DOHH2 (cell line): ENCODE results near the gene DMD.

Experiments used
- H3F3A ChIP-seq: fragments of 200-600 bp; sonication (generic), shearing (Covaris generic); 2 replicates; pipeline ENCODE4 v1.6.0; 2016; ENCODE audit warnings: antibody characterized with exemption, mild to moderate bottlenecking; ENCODE audit not compliant: control insufficient read depth, insufficient read depth
- H3K27ac ChIP-seq: fragments of 200-600 bp; sonication (generic); 2 replicates; pipeline ENCODE4 v1.5.1; 2014; ENCODE audit warnings: low read depth, mild to moderate bottlenecking, low read length, moderate library complexity
- H3K27me3 ChIP-seq: fragments of 200-600 bp; sonication (generic); 2 replicates; pipeline ENCODE4 v1.6.1; 2014; ENCODE audit warnings: mild to moderate bottlenecking, low read length, mixed read lengths; ENCODE audit not compliant: control insufficient read depth
- H3K36me3 ChIP-seq: fragments of 200-600 bp; sonication (generic); 2 replicates; pipeline ENCODE4 v1.6.1; 2014; ENCODE audit warnings: mild to moderate bottlenecking, low read length, moderate library complexity, mixed read lengths; ENCODE audit not compliant: control insufficient read depth
- H3K4me1 ChIP-seq: fragments of 200-600 bp; sonication (generic); 2 replicates; pipeline ENCODE4 v1.6.1; 2014; ENCODE audit warnings: mild to moderate bottlenecking, low read length, mixed read lengths; ENCODE audit not compliant: control insufficient read depth
- H3K4me2 ChIP-seq: fragments of 200-600 bp; sonication (generic); 2 replicates; pipeline ENCODE4 v1.6.0; 2014; ENCODE audit warnings: mild to moderate bottlenecking, low read length, moderate library complexity
- H3K4me3 ChIP-seq: fragments of 200-600 bp; sonication (generic); 2 replicates; pipeline ENCODE4 v1.5.1; 2014; ENCODE audit warnings: mild to moderate bottlenecking, low read length, mixed read lengths
- H3K79me2 ChIP-seq: fragments of 200-600 bp; sonication (generic); 2 replicates; pipeline ENCODE4 v1.6.1; 2014; ENCODE audit warnings: mild to moderate bottlenecking, low read length, mixed read lengths; ENCODE audit not compliant: control insufficient read depth
- H3K9me2 ChIP-seq: fragments of 200-600 bp; sonication (generic); replicated peaks from 2 replicates; pipeline ENCODE4 v1.6.1; 2014; ENCODE audit warnings: mild to moderate bottlenecking, low read length, mixed read lengths; ENCODE audit not compliant: control insufficient read depth
- H3K9me3 ChIP-seq: fragments of 200-600 bp; sonication (generic); 2 replicates; pipeline ENCODE4 v1.6.1; 2014; ENCODE audit warnings: antibody characterized with exemption, low read length, mixed read lengths; ENCODE audit not compliant: control insufficient read depth, insufficient read depth
- H4K20me1 ChIP-seq: fragments of 200-600 bp; sonication (generic); 2 replicates; pipeline ENCODE4 v1.6.0; 2014; ENCODE audit warnings: low read depth, mild to moderate bottlenecking, antibody characterized with exemption, low read length, moderate library complexity; ENCODE audit not compliant: control insufficient read depth, insufficient read depth
- CTCF ChIP-seq: fragments of 200-600 bp; sonication (generic); IDR thresholded peaks from one replicate; pipeline ENCODE4 v1.5.1; 2014; ENCODE audit warnings: antibody characterized with exemption, mild to moderate bottlenecking, low read depth, low read length; ENCODE audit not compliant: poor library complexity, severe bottlenecking
- EZH2phosphoT487 ChIP-seq: fragments of 200-600 bp; sonication (generic); IDR thresholded peaks from 2 replicates; pipeline ENCODE4 v1.6.1; 2017; ENCODE audit warnings: borderline replicate concordance, mild to moderate bottlenecking, antibody characterized with exemption, low read length, moderate library complexity, mixed read lengths

The DMD gene

DNA sequence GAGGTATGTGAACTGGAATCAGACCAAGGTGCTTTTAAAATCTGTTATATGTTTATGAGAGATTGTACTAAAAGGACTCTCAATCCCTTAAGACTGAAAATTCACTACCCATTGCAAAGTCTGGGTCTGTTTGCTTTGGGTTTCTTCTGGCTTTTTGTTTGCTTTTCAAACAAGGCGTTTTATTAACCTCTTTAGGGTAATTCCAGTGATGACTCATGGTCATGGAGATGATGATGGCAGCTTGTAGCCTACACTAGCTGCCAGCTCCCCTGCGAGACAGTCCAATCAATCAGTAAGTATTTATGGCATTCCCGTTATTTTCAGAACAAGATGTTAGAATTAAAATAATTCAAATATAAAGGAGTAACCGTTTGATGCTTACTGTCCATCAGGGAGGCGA is 1495.7 kb downstream of the DMD start:
- no peak for TF ChIP-seq CTCF
- no peak for TF ChIP-seq EZH2phosphoT487
- Histone ChIP-seq H3K9me3 (no peaks in the 10 kb centered on the region), H3K4me2 (no peak overlapping the region), H3K4me1 (no peaks in the 10 kb centered on the region), H3K27ac (no peak overlapping the region), H3K4me3 (no peak overlapping the region), H3K36me3 (no peaks in the 10 kb centered on the region), H3K79me2 (no peaks in the 10 kb centered on the region), H4K20me1 (no peaks in the 10 kb centered on the region), H3F3A (no peaks in the 10 kb centered on the region), H3K9me2 (no peaks in the 10 kb centered on the region), H3K27me3 (no peaks in the 10 kb centered on the region)

DNA sequence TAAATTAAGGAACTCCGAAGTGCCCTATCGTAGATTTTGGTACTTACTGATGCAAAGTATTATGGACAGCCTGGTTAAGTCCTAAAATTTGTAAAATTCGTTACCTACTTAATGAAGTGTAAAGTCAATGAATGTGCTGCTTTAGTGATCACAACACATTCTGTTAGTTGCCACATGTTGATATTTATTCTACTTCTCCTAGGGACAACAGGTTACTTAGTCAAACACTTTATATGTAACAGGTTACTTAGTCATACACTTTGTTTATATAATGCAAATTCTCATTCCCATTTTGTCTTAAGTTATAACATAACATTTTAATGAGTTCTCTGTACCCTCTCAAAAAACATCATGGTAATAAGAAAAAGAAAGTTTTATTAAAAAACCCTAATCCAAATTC is 1496.6 kb downstream of the DMD start:
- TF ChIP-seq EZH2phosphoT487 (no peak), CTCF (no peak)
- no peaks in the 10 kb centered on the region for H3K79me2 ChIP-seq

GRCh38 chrX:31713120-31713519 is 1498.2 kb downstream of the DMD start:
- Histone ChIP-seq H4K20me1 (no peaks in the 10 kb centered on the region), H3K79me2 (no peaks in the 10 kb centered on the region), H3K27ac (no peak overlapping the region), H3K9me3 (no peaks in the 10 kb centered on the region), H3K4me2 (no peak overlapping the region), H3K36me3 (no peaks in the 10 kb centered on the region), H3K4me1 (no peaks in the 10 kb centered on the region), H3K27me3 (no peaks in the 10 kb centered on the region), H3F3A (no peaks in the 10 kb centered on the region), H3K9me2 (no peaks in the 10 kb centered on the region), H3K4me3 (no peak overlapping the region)
- TF ChIP-seq EZH2phosphoT487 (no peak), CTCF (no peak)

More for the DNA sequence above, 1496.6 kb downstream of the DMD start:
- Histone ChIP-seq H3K27ac (no peak overlapping the region), H3K36me3 (no peaks in the 10 kb centered on the region), H3K9me3 (no peaks in the 10 kb centered on the region), H4K20me1 (no peaks in the 10 kb centered on the region), H3K4me3 (no peak overlapping the region), H3F3A (no peaks in the 10 kb centered on the region), H3K9me2 (no peaks in the 10 kb centered on the region), H3K4me1 (no peaks in the 10 kb centered on the region), H3K27me3 (no peaks in the 10 kb centered on the region), H3K4me2 (no peak overlapping the region)

DNA sequence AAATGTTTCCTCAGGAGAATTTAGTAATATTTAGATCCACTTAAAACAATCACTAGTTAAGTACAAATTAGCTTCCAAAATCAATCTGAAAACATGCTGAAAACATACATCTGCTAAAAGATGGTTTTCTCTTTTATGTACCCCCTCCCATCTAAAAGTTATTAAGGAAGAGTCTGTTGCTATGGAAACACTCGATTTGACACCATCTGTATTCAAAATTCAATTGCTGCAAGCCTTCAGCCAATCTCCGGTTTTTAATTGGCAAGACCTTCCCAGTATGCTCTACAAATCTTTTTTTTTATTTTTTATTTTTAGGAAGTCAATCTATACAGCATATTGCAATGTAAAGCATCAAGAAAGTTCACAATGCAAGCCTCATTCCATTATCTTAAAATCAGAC is 1500.2 kb downstream of the DMD start:
- Histone ChIP-seq H3K27ac (no peak overlapping the region), H3K79me2 (no peaks in the 10 kb centered on the region)

More for the DNA sequence above, 1500.2 kb downstream of the DMD start:
- Histone ChIP-seq H3K9me3 (no peaks in the 10 kb centered on the region), H3F3A (no peaks in the 10 kb centered on the region), H3K4me2 (no peak overlapping the region), H3K4me1 (no peaks in the 10 kb centered on the region), H3K27me3 (no peaks in the 10 kb centered on the region), H3K4me3 (no peak overlapping the region), H3K36me3 (no peaks in the 10 kb centered on the region), H3K9me2 (no peaks in the 10 kb centered on the region), H4K20me1 (no peaks in the 10 kb centered on the region)
- TF ChIP-seq EZH2phosphoT487 (no peak), CTCF (no peak)
